GM12865 (cell line): Measurements from ENCODE around the gene ZNF148.
A peak's percentile ranks its signal among the peaks of the same experiment; 100 is the strongest.

Experiments
- DNase-seq: peaks from one replicate; pipeline ENCODE4 v3.0.0; 2010; ENCODE audit warnings: low read depth
- H3K4me3 ChIP-seq: 2 replicates; pipeline ENCODE4 v1.5.1; 2011; ENCODE audit warnings: mild to moderate bottlenecking, low read depth, low read length, control low read depth
- TF ChIP-seq, protein P1 (sequence below): IDR thresholded peaks from 2 replicates; pipeline ENCODE4 v1.5.1; 2011; ENCODE audit warnings: low read length, control low read depth, low read depth, inconsistent platforms; ENCODE audit not compliant: insufficient read depth; ENCODE audit errors: missing control alignments

The ZNF148 gene

DNA sequence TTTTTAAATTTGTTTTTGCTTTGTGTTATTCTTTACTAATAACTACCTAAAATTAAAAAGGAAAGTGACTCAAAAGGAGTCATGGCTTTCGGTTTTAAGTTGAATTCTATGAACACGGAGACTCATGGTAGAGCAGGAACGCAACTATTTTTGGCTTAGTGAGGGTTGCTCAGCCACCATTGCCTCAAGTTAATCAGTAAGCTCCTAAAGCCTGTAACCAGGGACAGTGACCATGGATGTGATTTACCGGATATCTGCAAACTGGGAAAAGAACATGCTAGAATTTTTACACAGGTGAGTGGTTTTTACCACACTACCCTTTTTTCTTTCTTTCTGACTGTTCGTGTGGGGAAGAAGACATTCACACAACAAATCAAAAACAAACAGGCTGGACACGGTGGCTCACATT is 174.4 kb downstream of the ZNF148 start:
- peak overlapping the region; percentile 29 for H3K4me3 ChIP-seq
- peak; percentile 82 for DNase-seq
- TF ChIP-seq, protein P1, sequence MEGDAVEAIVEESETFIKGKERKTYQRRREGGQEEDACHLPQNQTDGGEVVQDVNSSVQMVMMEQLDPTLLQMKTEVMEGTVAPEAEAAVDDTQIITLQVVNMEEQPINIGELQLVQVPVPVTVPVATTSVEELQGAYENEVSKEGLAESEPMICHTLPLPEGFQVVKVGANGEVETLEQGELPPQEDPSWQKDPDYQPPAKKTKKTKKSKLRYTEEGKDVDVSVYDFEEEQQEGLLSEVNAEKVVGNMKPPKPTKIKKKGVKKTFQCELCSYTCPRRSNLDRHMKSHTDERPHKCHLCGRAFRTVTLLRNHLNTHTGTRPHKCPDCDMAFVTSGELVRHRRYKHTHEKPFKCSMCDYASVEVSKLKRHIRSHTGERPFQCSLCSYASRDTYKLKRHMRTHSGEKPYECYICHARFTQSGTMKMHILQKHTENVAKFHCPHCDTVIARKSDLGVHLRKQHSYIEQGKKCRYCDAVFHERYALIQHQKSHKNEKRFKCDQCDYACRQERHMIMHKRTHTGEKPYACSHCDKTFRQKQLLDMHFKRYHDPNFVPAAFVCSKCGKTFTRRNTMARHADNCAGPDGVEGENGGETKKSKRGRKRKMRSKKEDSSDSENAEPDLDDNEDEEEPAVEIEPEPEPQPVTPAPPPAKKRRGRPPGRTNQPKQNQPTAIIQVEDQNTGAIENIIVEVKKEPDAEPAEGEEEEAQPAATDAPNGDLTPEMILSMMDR = no peak

DNA sequence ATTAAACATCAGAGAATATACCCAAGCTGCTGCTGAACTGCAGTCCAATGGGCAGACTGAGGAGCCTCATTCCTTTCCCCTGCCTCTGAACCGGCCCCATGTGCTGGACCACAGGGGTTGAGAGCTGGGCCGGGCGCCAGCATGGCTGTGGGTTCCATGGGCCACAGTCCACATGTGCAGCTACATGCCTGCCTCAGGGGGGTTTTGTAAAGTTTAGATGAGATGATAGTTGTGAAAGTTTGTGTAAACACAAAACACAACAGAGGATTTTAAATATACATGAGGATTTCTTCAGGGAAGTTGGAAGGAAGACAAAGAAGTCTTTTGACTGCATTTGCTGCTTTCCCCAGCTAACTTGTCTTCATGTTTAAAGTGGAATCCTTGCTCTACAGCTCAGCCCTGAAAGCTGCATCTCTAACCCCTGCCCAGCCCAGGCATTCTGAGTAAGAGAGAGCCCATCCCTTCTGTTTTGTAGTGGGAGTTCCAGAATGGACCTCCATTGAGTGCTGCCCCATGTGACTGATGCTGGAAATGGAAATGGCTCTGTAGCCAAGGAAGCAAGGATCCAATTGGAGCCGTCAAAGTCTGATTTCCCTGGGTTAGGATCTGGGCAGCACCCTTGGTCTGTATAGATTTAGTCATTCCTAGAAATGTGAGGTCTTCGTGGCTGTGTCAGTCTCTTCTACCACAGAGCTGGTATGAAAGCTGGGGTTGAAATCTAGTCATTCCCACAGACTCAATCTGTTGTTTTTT is 180.1 kb downstream of the ZNF148 start:
- peak; percentile 47 for DNase-seq
- TF ChIP-seq, protein P1 = no peak
- no peak overlapping the region for H3K4me3 ChIP-seq

DNA sequence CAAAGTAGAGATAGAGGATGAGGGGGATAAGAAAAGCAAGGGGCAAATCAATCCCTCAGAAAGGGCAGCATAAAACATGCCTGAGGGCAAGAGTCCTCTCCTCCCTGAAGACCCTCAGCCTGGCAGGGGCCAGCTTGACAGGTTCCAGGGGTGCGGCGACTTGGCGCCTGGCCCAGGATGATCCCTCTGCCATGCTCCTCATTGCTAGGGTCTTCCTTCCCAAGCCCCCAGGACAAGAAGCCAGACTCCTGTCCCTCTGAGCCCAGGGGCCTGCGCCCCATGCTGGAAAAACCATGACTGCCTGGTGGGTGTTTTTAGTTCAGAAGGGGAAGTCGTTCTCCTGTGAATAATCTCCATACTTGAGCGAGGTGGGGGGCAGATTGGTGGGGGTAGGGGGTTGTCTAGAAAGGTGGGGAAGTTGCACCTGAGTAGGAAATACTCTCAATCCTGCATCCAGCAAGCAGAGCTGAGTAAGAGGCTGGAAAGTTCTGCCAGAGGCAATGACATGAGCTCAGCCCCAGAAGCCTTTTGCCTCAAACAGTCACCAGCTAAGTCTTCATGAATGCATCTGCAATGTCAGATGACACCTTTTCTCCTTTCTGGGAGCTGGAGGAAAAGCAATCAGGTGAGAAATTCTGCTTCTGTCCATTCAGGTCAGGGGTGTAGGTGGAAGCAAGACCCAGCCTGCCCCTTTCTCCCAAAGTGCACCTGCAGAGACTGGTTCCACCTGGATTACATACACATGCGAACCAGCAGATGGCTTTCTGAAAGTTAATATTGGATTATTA is 180.9 kb downstream of the ZNF148 start:
- TF ChIP-seq, protein P1 = no peak
- no peak for DNase-seq
- H3K4me3 ChIP-seq = no peak overlapping the region

DNA sequence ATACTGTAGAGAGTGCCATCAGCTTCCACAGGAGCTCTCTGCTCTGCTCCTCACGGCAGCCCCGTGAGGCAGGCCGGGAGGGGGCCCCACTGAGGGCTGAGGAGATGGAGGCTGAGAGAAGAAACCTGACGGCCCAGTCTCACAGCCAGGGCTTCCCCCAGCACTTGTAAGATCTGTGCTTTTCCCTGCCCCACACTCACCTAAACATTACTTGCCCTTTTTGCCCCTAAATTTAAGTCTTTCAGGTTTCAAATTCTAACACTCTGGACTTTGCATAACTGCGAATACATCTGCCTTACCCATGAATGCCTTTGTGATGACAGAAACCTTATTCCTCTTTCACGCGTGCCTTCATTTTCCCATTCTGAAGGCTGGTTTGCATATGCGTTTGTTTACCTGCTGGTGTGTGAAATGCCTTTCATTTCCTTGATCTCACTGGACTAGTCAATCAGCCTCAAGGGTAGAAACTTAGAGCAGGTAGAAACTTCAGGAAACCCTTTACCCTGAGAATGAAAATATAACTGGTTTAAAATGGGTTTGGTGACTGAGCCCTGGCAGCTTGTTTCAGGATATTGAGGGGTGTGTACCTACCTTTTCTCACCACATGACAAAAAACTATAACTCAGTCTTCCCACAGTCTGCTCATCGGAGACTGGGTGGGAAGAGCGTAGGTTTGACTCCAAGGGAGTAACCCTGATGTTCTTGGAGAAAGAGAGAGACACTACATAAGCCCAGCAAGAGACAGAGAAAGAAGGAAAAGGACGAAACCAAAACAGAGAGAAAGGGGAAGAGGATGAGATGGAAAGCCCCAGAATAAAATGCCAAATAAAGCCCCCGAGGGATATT is 182.7 kb downstream of the ZNF148 start:
- TF ChIP-seq, protein P1 = peak; percentile 57
- DNase-seq = peak; percentile 82
- peak overlapping the region; percentile 6 for H3K4me3 ChIP-seq

DNA sequence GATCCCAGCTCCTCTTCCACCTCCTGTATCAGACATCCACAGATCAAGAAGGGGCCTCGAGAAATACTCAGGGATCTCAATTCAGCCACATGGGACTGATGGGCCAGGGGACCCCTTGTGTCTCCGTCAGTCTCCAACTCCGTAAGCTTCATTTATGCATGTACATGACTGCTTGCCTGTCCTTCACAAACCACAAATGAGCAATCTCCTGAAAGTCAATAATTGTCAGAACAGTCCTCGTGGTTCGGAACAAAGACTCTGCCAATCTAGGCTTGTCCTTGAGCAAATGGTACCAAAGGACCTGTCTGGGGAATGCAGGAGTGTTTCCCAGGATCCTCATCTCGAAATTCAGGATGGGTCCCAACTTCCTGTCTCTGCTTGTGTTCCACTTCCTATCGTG is 183.4 kb downstream of the ZNF148 start:
- H3K4me3 ChIP-seq = no peak overlapping the region; the same call in 1 of the 2 replicates
- peak; percentile 36 for DNase-seq
- TF ChIP-seq, protein P1 = no peak

DNA sequence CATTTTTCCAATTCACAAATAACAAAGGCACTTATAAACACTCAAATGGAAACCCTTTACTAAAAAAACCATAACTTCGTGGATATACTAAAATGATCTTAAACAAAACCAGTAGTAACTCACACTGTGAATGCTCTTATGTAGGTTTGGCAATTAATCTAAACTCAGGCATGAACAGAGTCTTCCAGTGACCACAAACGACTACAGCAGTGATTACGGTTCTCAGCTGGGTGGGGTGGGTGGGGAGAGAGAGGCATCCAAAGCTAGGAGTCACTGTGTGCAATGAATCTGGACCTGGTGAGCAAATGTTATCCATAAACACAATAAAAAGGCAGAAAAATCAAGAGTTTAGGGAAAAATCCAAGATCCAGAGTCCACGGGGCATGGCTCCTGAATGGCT is 183.9 kb downstream of the ZNF148 start:
- H3K4me3 ChIP-seq = no peak overlapping the region
- TF ChIP-seq, protein P1 = no peak
- no peak for DNase-seq
